Measurements from ENCODE around the gene SPINT2.

GRCh38 chr19:38306236-38306635 lies 41.9 kb downstream of the SPINT2 start:
- TF ChIP-seq SP1 (IDR thresholded peaks at IDR 0.05) (no peak), ELF4 (IDR thresholded peaks at IDR 0.05) (no peak), FOXM1 (IDR thresholded peaks at IDR 0.05; ENCODE audit: borderline replicate concordance) (no peak), ARNT (IDR thresholded peaks at IDR 0.05) (no peak), PKNOX1 (IDR thresholded peaks at IDR 0.05) (no peak), FOXK2 (IDR thresholded peaks at IDR 0.05) (no peak)
